DMS114 treated with DMSO at 0.1 percent for 48 hours (cell line): ENCODE data around the gene ATP8B2.
"Not testable (repeated sequence)": the region's sequence is repeated elsewhere in the genome, so short reads cannot be mapped to it uniquely, and the experiment has no call there.

ENCODE experiments used
- DNase-seq: peaks from one replicate; lab custom pipeline; 2025; ENCODE audit not compliant: unreplicated experiment; lab: John Stamatoyannopoulos, UW

The ATP8B2 gene, protein sequence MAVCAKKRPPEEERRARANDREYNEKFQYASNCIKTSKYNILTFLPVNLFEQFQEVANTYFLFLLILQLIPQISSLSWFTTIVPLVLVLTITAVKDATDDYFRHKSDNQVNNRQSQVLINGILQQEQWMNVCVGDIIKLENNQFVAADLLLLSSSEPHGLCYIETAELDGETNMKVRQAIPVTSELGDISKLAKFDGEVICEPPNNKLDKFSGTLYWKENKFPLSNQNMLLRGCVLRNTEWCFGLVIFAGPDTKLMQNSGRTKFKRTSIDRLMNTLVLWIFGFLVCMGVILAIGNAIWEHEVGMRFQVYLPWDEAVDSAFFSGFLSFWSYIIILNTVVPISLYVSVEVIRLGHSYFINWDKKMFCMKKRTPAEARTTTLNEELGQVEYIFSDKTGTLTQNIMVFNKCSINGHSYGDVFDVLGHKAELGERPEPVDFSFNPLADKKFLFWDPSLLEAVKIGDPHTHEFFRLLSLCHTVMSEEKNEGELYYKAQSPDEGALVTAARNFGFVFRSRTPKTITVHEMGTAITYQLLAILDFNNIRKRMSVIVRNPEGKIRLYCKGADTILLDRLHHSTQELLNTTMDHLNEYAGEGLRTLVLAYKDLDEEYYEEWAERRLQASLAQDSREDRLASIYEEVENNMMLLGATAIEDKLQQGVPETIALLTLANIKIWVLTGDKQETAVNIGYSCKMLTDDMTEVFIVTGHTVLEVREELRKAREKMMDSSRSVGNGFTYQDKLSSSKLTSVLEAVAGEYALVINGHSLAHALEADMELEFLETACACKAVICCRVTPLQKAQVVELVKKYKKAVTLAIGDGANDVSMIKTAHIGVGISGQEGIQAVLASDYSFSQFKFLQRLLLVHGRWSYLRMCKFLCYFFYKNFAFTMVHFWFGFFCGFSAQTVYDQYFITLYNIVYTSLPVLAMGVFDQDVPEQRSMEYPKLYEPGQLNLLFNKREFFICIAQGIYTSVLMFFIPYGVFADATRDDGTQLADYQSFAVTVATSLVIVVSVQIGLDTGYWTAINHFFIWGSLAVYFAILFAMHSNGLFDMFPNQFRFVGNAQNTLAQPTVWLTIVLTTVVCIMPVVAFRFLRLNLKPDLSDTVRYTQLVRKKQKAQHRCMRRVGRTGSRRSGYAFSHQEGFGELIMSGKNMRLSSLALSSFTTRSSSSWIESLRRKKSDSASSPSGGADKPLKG

DNA sequence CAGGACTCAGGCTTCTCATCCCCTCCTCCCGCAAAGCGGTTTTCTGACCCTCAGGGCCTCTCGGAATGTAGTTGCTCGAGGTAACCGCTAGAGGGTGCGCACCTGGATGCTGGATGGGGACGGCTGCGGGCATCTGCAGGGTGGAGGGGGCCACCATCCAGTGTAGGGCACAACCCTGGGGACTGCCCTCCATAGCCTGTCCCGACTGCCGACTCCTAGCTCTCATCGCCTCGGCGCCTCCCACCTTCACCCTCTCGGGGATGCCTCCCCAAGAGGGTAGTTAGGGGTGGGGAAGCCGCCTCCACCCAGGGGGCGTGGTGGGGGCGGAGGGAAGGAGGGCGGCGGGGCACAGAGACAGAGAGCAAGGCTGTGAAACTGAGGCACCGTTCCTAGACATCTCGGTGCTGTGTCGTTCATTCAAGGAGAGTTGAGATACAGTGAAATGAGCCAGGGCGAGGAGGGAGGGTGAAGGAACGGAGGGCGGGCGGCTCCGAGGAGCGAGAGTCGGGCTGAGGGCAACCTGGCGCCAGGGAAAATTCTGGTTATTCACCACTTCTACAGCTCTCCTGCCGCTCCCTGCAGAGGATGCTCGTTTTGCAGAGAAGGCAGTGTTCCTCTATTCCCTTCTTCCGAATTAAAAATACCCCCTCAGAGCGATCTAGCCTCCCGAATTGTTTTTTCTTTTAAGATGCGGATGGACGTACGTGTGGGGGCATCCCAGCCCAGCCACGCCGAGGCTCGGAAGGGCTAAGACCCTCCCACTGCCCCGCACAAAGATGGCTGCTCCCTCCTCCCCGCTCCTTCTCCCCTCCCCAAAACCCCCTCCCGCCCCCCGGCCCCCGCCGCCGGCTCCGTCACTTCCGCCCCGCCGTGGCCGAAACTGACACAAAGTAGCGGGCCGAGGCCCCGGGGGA is at the start of gene ATP8B2:
Gene ATP8B2 (plus strand): TSS at position 857 of the 914 bp plus-strand sequence. CDS start 2,617 bp downstream, outside the sequence.
- DNase-seq = peak; percentile 87

DNA sequence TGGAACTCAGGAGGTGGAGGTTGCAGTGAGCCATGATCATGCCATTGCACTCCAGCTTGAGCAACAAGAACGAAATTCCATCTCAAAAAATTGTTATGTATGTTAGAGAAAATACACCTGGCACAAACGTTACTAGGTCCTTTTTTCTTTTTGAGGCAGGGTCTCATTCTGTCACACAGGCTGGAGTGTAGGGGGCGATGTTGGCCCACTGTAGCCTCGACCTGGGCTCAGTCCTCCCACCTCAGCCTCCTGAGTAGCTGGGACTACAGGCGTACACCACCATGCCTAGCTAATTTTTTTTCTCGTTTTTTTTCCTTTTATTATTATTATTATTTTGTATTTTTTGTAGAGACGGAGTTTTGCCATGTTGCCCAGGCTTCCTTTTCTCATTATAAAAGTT is 48.5 kb upstream of the ATP8B2 start:
- DNase-seq = no peak

DNA sequence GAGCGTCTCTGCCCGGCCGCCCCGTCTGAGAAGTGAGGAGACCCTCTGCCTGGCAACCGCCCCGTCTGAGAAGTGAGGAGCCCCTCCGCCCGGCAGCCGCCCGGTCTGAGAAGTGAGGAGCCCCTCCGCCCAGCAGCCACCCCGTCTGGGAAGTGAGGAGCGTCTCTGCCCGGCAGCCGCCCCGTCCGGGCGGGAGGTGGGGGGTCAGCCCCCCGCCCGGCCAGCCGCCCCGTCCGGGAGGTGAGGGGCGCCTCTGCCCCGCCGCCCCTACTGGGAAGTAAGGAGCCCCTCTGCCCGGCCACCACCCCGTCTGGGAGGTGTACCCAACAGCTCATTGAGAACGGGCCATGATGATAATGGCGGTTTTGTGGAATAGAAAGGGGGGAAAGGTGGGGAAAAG is 37.7 kb upstream of the ATP8B2 start:
- not testable (repeated sequence) for DNase-seq

DNA sequence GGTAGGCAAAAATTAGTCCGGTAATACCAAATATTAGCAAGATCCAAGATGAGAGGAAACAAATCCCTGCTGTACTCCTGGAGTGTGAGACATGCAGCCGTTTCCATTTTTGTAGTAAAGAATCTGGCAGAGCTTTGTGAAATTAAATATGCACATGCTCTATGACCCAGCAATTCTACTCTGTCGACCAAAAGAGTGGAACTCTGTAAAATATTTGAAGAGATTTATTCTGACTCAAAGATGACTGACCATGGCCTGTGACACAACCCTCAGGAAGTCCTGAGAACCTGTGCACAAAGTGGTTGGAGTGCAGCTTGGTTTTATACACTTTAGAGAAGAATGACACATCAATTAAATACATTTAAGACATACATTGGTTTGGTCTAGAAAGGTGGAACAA is 36.7 kb upstream of the ATP8B2 start:
- no peak for DNase-seq

DNA sequence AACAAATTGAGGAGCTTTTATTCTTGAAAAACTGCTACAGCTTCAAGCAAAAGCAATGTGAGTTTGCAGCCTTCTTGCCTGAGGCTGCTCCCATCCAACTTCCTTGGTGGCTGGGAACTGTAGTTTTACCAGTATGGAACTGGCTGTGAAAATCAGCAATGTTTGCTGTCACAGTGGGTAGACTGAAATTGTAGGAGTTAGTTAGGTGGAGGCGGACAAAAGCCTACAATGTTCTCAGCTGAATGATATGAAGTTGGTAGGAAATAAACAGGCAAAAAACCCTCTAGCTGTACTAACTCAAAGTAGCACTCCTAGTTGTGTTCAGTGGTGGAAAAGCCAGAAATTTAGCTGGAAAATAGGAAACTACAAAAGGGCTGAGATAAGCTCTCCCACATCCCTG is 34.4 kb upstream of the ATP8B2 start:
- DNase-seq = no peak

DNA sequence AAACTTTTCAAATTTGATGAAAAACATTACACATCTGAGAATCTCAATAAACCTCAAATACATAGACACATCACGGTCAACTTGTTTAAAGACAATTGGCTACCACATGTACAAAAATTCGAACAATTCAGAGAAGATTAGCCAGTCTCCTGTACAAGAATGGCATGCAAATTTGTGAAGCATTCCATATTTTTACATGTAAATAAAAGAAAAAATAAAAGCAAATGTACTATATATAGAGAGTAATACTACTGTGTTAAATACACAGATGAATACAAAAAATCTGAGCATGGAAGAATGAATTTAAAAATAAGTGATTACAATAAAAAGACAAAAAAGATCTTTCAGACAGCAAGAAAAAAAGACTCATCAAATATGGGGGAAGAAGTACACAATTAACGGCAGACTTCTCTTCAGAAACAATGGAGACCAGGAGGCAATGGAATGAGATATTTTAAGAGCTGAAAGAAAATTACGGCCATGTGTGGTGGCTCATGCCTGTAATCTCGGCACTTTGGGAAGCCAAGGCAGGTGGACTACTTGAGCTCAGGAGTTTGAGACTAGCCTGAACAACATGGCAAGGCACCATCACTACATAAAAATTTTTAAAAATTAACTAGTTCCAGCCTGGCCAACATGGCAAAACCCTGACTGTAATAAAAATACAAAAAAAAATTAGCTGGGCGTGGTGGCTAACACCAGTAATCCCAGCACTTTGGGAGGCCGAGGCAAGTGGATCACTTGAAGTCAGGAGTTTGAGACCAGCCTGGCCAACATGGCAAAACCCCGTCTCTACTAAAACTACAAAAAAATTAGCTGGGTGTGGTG is 29.7 kb upstream of the ATP8B2 start:
- peak; percentile 48 for DNase-seq

DNA sequence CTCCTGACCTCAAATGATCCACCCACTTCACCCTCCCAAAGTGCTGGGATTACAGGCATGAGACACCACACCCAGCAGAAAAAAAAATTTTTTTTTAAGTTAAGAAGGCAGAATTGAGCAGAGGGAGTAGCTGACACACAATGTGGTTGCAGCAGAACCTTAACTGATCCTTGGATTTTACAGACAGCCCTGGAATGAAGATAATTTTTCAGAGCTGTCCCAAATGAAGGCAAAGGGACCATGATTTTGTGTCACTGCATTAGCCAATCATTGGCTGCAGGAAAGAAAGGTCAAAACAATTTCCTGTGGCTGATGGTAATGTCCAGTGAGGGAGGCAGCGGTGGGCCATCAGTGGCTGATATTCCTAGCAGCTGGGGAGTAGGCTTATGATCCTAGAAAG is 23.7 kb upstream of the ATP8B2 start:
- DNase-seq = no peak

DNA sequence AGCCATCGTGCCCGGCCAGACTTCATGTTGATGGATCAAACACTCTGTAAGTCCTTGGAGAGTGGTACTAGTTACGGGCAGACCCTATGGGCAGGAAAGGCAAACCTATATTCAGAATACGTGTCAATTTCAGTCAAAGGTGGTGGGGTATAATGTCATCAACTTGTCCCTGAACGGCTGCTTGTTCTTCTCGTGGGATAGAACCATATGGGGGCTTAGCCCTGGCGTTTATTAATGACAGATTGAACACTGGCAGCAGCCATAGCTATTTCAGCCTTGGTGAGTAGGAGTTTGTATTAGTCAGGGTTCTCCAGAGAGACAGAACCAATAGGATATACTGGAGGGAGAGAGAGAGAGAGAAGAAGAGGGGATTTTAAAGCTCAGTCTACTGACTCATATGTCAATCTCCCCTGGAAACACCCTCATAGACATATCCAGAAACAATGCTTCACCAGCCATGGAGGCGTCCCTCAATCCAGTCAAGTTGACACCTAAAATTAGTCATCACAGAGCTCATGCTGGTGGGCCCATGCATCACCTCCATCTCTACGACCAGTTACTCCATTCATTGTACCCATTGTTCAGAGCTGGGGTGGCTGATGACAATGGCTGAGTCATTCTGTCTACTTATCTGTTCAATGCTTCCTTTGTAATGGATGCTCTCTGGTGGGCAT is 20.5 kb upstream of the ATP8B2 start:
- no peak for DNase-seq

DNA sequence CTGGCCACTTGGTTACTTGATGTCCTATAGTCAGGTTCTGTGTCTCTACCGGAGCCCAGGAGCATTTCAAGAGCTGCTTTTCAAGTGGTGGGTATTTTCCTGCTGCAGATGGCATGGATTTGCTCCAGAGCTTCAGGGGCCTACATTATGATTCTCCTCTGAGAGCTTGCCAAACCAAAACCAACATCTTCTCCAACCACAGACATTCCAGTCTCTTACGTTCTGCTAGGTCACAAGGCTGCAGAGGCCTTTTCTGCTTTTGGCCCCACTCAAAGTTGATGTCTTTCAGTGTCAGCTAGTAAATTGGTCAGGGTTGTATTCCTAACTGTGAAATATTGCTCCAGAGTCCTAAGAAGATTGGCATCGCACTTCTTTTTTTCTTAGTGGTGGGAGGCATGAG is 19.2 kb upstream of the ATP8B2 start:
- no peak for DNase-seq

DNA sequence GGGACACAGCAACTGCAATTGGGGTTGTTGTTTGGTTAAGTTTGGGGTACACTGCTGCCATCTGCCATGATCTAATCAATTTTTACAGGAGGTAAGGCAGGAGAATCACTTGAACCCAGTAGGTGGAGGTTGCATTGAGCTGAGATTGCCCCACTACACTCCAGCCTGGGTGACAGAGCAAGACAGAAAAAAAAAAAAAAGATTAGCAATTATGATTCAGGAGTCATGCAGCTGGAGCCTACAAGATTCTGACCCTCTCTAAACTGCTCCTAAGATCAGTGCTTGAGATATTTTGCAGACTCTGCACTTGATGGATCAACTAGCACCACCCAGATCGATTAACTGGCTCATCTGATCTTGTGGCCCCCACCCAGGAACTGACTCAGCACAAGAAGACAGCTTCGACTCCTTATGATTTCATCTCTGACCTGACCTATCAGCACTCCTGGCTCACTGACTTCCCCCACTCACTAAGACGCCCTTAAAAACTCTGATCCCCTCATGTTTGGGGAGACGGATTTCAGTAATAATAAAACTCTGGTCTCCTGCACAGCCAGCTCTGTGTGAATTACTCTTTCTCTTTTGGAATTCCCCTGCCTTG is 17.6 kb upstream of the ATP8B2 start:
- not testable (repeated sequence) for DNase-seq

DNA sequence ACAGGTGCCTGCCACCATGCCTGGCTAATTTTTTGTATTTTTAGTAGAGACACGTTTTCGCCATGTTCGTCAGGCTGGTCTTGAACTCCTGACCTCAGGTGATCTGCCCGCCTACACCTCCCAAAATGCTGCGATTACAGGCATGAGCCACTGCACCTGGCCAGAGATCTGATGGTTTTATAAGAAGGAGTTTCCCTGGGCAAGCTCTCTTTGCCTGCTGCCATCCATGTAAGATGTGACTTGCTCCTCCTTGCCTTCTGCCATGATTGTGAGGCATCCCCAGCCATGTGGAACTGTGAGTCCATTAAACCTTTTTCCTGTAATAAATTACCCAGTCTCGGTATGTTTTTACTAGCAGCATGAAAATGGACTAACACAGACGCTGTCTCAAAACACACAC is 16.2 kb upstream of the ATP8B2 start:
- DNase-seq = not testable (repeated sequence)

DNA sequence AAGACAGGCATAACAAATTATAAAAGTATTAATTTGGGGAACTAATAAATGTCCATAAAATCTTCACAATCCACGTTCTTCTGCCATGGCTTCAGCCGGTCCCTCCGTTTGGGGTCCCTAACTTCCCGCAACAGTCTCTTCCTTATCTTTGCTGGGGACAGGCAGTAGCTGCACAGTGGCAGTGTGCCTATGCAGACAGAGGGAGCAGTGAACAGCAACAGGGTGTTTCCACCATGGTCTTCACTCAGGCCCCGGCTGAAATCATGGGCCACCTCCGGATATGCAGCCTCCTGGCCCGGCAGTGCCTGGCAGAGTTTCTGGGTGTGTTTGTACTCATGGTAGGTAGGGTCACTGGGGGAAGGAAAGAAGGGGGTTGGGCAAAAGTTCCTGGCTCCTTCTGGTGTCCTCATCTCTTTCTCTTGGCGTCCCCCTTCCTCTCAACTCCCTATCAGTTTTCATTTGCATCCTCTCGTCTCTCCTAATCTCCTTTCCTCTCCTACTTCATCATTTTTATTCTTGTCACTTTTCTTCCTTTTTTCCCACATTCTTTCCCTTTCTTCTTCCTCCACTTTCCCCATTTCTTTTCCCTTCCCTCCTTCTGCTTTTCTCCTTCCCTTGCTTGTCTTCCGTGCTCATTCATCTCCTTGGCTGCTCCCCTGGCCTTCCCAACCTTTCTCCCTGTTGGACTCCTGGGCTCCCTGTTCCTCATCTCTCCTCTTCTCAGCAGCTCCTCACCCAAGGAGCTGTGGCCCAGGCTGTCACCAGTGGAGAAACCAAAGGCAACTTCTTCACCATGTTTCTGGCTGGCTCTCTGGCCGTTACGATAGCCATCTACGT is 12.9 kb upstream of the ATP8B2 start:
- not testable (repeated sequence) for DNase-seq

DNA sequence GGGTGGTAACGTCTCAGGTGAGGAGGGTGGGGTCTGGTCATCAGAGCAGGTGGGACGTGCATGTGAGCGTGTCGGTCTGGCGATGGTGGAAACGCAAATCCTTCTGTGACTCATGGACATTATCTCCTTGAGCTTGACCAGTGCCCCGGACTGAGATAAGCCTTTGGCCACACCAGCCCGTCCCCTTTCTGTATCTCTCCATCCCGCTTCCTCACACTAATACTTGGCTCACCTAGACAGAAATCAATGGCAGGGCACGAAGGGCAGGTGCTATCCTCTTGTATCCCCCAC is 12.3 kb upstream of the ATP8B2 start:
- DNase-seq = no peak

DNA sequence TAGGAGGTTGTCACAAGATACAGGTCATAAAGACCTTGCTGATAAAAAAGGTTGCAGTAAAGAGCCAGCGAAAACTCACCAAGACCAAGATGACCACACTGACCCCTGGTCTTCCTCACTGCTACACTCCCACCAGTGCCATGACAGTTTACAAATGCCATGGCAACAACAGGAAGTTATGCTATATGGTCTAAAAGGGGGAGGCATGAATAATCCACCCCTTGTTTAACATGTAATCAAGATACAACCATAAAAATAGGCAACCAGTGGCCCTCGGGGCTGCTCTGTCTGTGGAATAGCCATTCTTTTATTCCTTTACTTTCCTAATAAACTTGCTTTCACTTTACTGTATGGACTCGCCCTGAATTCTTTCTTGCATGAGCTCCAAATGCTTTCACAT is 11.1 kb upstream of the ATP8B2 start:
- DNase-seq = not testable (repeated sequence)

DNA sequence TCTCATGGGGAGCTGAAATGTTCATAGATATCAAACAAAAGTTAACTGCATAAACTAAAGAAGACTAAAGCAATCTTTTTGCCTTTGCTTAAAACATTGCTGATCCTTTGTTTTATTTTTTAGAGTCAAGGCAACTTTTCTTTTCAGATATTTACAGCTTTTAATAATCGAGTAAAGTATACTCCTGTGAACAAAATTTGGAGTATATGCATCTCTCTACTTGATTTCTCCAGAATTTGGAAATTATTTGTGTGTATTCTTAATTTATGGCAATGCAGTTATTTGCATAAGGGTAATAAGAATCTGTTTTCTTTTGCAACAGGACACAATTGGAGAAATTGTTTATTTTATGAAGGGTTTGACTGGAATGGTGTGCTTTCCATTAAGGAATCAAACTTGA is 8.6 kb upstream of the ATP8B2 start:
- no peak for DNase-seq

DNA sequence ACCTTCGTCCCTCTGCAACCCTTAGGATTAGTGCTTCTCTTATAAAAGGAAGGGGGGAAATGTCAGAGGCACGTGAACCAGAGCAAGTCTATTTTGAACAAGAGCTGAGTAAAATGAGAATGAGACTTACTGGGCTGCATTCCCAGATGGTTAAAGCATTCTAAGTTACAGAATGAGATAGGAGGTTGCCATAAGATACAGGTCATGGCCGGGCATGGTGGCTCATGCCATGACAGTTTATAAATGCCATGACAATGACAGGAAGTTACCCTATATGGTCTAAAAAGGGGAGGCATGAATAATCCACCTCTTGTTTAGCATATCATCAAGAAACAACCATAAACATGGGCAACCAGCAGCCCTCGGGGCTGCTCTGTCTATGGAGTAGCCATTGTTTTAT is 6.9 kb upstream of the ATP8B2 start:
- DNase-seq = no peak

DNA sequence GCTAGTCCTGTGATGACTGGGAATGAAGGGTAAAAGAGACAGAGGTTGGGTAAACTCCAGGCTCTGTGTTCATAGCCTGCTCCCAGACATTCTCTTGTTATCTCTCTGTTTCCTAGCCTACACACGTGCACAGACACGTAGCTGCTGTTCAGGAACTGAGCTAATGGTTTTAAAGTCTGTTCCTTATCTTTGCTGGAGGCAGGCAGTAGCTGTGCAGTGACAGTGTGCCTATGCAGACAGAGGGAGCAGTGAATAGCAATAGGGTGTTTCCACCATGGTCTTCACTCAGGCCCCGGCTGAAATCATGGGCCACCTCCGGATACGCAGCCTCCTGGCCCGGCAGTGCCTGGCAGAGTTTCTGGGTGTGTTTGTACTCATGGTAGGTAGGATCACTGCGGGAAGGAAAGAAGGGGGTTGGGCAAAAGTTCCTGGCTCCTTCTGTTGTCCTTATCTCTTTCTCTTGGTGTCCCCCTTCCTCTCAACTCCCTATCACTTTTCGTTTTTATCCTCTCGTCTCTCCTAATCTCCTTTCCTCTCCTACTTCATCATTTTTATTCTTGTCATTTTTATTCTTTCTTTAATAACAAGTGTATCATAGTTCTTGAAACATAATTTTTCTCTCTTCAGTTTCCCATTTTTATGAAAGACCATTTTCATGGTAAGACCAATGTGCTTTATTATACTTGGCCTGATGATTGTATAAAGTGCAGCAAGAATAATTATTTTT is 4.3 kb upstream of the ATP8B2 start, which contains the start of gene AQP10:
Gene AQP10 (plus strand): TSS at position 212 of the 727 bp plus-strand sequence. CDS start 63 bp downstream, at position 275.
- no peak for DNase-seq
